Measurements from ENCODE around the gene DNAJB6. TPM values are rescaled to one million over a fixed set of nuclear protein-coding genes. Genes with fewer than 3 reads are reported as not detected.

The DNAJB6 gene
- total and polyA plus RNA-seq, 12 donors, result 38.4 to 195 (median 80.4) TPM

DNA sequence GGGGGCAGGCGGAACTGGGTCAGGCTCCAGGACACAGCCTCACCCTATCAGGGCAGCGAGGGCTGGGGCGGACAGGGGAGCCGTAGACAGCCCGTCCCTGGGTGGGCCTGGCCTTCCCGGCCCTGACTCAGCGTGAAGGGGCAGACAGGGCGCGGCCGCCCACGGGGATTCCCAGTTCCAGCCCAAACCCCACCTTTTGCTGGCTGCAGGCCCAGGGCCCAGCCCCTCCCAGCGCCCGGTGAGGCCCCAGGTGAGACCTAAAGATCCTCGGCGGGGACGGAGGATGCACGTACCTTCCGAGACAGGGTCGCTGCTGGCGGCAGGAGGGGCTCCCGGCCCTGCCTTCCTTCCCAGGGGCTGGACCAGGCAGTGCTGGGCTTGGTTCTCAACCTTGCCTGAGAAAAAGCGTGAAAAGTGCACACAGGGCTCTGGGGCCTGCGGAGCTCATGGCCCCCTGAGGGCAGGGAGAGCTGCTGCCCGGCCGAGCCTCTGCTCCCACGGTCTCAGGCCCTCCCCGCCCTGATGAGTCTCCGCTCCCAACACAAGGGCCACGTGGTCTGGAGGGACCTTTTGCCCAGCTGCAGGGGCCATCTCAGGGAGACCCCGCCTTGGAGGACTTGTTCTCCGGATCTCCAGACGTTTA lies 43.9 kb upstream of the DNAJB6 start:
- no peaks in the 10 kb centered on the region for H3K36me3 ChIP-seq (replicated peaks in 1 of 2)
- H3K9me3 ChIP-seq (replicated peaks in 1 of 3), result no peaks in the 10 kb centered on the region
- no peak for DNase-seq
- TF ChIP-seq POLR2A (IDR thresholded peaks at IDR 0.05), result no peak
- no peak for TF ChIP-seq CTCF (IDR thresholded peaks at IDR 0.05)
- H3K27ac ChIP-seq, result no peak overlapping the region
- intact Hi-C loops (cut with DNase I), result no loop called here
- H3K4me3 ChIP-seq, result no peak overlapping the region
- H3K4me1 ChIP-seq (replicated peaks in 1 of 2), result no peaks in the 10 kb centered on the region
- peaks cover 4% of the 10 kb centered on the region for H3K27me3 ChIP-seq
- 76 to 80% (median 78%) methylated on average over 1 to 32 of the region's 32 CpGs for WGBS, 4 donors

DNA sequence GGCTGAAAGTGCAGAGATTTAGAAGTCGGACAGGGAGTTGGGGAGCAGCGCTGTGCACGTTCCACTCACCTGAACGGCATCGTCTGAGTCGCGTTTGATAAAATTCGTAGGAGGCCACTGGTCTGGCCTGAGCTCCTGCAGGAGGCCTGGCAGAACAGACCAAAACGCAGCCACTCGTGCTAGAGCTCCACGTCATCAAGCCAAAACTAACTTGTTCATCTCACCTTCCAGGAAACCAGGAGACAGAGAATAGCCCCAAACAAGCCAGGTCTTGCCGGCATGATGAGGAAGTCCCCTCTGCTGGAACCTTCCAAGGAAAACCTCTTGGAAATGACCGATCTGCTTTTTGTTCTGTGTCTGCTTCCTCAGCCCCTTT lies 43.4 kb upstream of the DNAJB6 start:
- H3K9me3 ChIP-seq (replicated peaks in 1 of 3), result no peaks in the 10 kb centered on the region
- peaks cover 4% of the 10 kb centered on the region for H3K27me3 ChIP-seq
- intact Hi-C loops (cut with DNase I), result no loop called here
- TF ChIP-seq POLR2A (IDR thresholded peaks at IDR 0.05), result no peak
- TF ChIP-seq CTCF (IDR thresholded peaks at IDR 0.05), result no peak
- no peak overlapping the region for H3K4me3 ChIP-seq
- no peak overlapping the region for H3K27ac ChIP-seq
- no peaks in the 10 kb centered on the region for H3K36me3 ChIP-seq (replicated peaks in 1 of 2)
- 81 to 90% (median 86%) methylated on average over 13 of the region's 13 CpGs for WGBS, 4 donors
- no peak for DNase-seq
- no peaks in the 10 kb centered on the region for H3K4me1 ChIP-seq (replicated peaks in 1 of 2)

DNA sequence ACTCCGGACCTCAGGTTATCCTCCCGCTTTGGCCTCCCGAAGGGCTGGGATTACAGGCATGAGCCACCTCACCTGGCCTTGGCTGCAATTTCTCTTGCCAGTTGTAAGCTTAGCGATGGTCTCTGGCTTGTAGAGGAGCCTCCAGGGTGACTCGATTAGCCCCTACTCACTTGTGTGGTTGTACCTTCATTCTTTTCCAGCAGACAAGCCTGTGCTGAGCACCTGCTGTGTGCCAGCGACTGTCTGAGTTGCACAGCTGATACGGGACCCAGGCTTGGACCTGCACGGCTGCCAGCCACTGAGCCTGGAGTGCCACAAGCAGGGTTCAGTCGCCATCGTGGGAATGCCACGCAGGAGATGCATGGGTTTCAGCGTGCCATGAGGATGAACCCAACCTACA lies 42.0 kb upstream of the DNAJB6 start:
- WGBS, 4 donors, result 78 to 92% (median 85%) methylated on average over 11 to 12 of the region's 12 CpGs
- no peak for DNase-seq
- Histone ChIP-seq H3K27ac (no peak overlapping the region), H3K9me3 (replicated peaks in 1 of 3) (no peaks in the 10 kb centered on the region), H3K36me3 (replicated peaks in 1 of 2) (no peaks in the 10 kb centered on the region), H3K4me3 (no peak overlapping the region), H3K27me3 (peaks cover 4% of the 10 kb centered on the region), H3K4me1 (replicated peaks in 1 of 2) (no peaks in the 10 kb centered on the region)
- no peak for TF ChIP-seq POLR2A (IDR thresholded peaks at IDR 0.05)
- no peak for TF ChIP-seq CTCF (IDR thresholded peaks at IDR 0.05)
- intact Hi-C loops (cut with DNase I), result no loop called here

DNA sequence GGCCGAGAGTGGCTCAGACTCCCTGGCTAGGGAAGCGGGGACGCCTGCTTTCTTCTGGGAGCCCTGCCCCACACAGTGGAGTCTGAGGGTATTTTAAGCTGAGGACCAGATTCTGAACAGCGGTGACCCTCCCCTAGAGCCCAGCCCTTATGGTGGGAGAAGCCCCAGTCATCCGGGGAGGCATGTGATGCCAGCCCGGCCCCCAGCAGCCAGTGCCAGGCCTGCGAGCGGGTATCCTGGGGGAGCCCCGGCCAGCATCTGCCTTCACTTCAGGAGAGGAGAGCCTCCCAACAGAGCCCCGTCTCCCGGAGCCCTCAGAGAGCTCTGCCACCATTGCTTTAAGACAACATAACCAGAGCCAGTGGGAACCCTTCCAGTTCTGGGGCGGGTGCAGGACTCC lies 41.5 kb upstream of the DNAJB6 start:
- Histone ChIP-seq H3K36me3 (replicated peaks in 1 of 2) (no peaks in the 10 kb centered on the region), H3K27ac (no peak overlapping the region), H3K9me3 (replicated peaks in 1 of 3) (no peaks in the 10 kb centered on the region), H3K4me3 (no peak overlapping the region), H3K4me1 (replicated peaks in 1 of 2) (no peaks in the 10 kb centered on the region), H3K27me3 (peaks cover 4% of the 10 kb centered on the region)
- no peak for DNase-seq
- 86 to 90% (median 88%) methylated on average over 9 to 12 of the region's 12 CpGs for WGBS, 4 donors
- intact Hi-C loops (cut with DNase I), result no loop called here
- TF ChIP-seq CTCF (IDR thresholded peaks at IDR 0.05), result no peak
- no peak for TF ChIP-seq POLR2A (IDR thresholded peaks at IDR 0.05)
